WERI-Rb-1 (cell line): ENCODE data around the gene CAMP.

Experiments used
- DNase-seq: peaks from one replicate; pipeline ENCODE4 v3.0.0-alpha.2; 2020
- H3K27ac ChIP-seq: fragments of 250-450 bp; sonication (Bioruptor Pico); 2 replicates; pipeline ENCODE4 v1.5.1; 2020; ENCODE audit warnings: mild to moderate bottlenecking, moderate library complexity
- H3K27me3 ChIP-seq: fragments of 250-450 bp; sonication (Bioruptor Pico); 2 replicates; pipeline ENCODE4 v1.5.1; 2021; ENCODE audit warnings: mild to moderate bottlenecking, low read depth, moderate library complexity; ENCODE audit not compliant: insufficient read depth, severe bottlenecking
- H3K36me3 ChIP-seq: fragments of 250-450 bp; sonication (Bioruptor Pico); 2 replicates; pipeline ENCODE4 v1.5.1; 2020; ENCODE audit warnings: mild to moderate bottlenecking, moderate library complexity
- H3K4me3 ChIP-seq: 2 replicates; pipeline ENCODE4 v1.5.1; 2011; ENCODE audit warnings: low read depth, mild to moderate bottlenecking, control low read depth, low read length
- H3K9me3 ChIP-seq: fragments of 250-450 bp; sonication (Bioruptor Pico); 2 replicates; pipeline ENCODE4 v1.5.1; 2021; ENCODE audit warnings: mild to moderate bottlenecking, moderate library complexity; ENCODE audit not compliant: severe bottlenecking
- CTCF ChIP-seq: IDR thresholded peaks from 2 replicates; pipeline ENCODE4 v1.5.1; 2011; ENCODE audit warnings: low read depth, mild to moderate bottlenecking, control low read depth, inconsistent platforms, low read length

CAMP gene

GRCh38 chr3:48215466-48215865 is 7.8 kb upstream of the CAMP start:
- H3K27ac ChIP-seq, result no peak overlapping the region
- DNase-seq, result no peak

GRCh38 chr3:48215876-48216275 is 7.4 kb upstream of the CAMP start:
- Histone ChIP-seq H3K27ac (no peak overlapping the region), H3K9me3 (no peaks in the 10 kb centered on the region), H3K4me3 (no peak overlapping the region), H3K36me3 (no peaks in the 10 kb centered on the region), H3K27me3 (no peaks in the 10 kb centered on the region)
- no peak for DNase-seq
- no peak for TF ChIP-seq CTCF

More at GRCh38 chr3:48215466-48215865, 7.8 kb upstream of the CAMP start:
- Histone ChIP-seq H3K9me3 (no peaks in the 10 kb centered on the region), H3K36me3 (no peaks in the 10 kb centered on the region), H3K27me3 (no peaks in the 10 kb centered on the region), H3K4me3 (no peak overlapping the region)
- TF ChIP-seq CTCF, result no peak

GRCh38 chr3:48217449-48217848 is 5.8 kb upstream of the CAMP start:
- Histone ChIP-seq H3K27me3 (no peaks in the 10 kb centered on the region), H3K4me3 (no peak overlapping the region), H3K27ac (no peak overlapping the region), H3K36me3 (no peaks in the 10 kb centered on the region), H3K9me3 (no peaks in the 10 kb centered on the region)
- DNase-seq, result no peak
- TF ChIP-seq CTCF, result no peak

GRCh38 chr3:48218537-48218936 is 4.8 kb upstream of the CAMP start:
- H3K27me3 ChIP-seq, result no peaks in the 10 kb centered on the region
- DNase-seq, result no peak
- no peak for TF ChIP-seq CTCF
- H3K9me3 ChIP-seq, result no peaks in the 10 kb centered on the region
- H3K27ac ChIP-seq, result no peak overlapping the region
- no peaks in the 10 kb centered on the region for H3K36me3 ChIP-seq
- no peak overlapping the region for H3K4me3 ChIP-seq

GRCh38 chr3:48219543-48219942 is 3.8 kb upstream of the CAMP start:
- no peak overlapping the region for H3K4me3 ChIP-seq
- H3K27me3 ChIP-seq, result no peaks in the 10 kb centered on the region
- no peaks in the 10 kb centered on the region for H3K36me3 ChIP-seq
- DNase-seq, result no peak
- no peak overlapping the region for H3K27ac ChIP-seq
- TF ChIP-seq CTCF, result no peak
- no peaks in the 10 kb centered on the region for H3K9me3 ChIP-seq

GRCh38 chr3:48220746-48221145 is 2.5 kb upstream of the CAMP start:
- DNase-seq, result no peak
- no peaks in the 10 kb centered on the region for H3K27me3 ChIP-seq
- no peak for TF ChIP-seq CTCF
- H3K9me3 ChIP-seq, result no peaks in the 10 kb centered on the region
- no peak overlapping the region for H3K27ac ChIP-seq
- H3K36me3 ChIP-seq, result no peaks in the 10 kb centered on the region
- H3K4me3 ChIP-seq, result no peak overlapping the region
